Measurements from ENCODE around the gene SHISA6. TPM values are rescaled to one million over a fixed set of nuclear protein-coding genes. Genes with fewer than 3 reads are reported as not detected.

The SHISA6 gene
- total RNA-seq, 1 donor from 2014 or later = 3.3 TPM

DNA sequence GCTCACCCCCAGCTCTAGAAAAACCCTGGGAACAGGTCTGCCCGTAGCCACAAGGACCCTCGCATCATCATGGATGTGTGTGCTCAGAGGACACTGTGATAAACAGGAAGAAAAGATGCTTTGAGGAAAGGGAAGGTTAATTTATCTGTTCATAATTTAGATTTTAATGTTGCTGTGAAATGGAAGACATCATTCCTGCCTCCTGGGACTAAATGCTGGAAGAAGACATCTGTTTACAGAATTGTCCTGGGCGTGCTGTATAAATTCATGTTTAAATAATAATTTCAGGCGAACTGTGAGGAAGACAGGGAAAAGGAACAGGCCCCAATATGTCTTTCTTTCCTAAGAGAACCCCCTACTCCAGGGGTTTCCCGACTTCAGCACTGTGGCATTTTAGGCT is 112.6 kb downstream of the SHISA6 start:
- H3K4me1 Mint-ChIP-seq = no peaks in the 10 kb centered on the region
- H3K36me3 Mint-ChIP-seq = no peaks in the 10 kb centered on the region
- Histone ChIP-seq H3K79me2 (ENCODE audit: low read depth) (no peaks in the 10 kb centered on the region), H3K9ac (no peak overlapping the region), H3K4me1 (peaks cover 4% of the 10 kb centered on the region), H4K20me1 (ENCODE audit: low read depth) (no peaks in the 10 kb centered on the region), H3F3A (ENCODE audit: low read depth) (no peaks in the 10 kb centered on the region), H2AFZ (replicated peaks) (no peak overlapping the region), H3K4me3 (no peak overlapping the region), H3K4me2 (no peak overlapping the region), H3K27me3 (no peaks in the 10 kb centered on the region), H3K36me3 (no peaks in the 10 kb centered on the region), H3K27ac (no peak overlapping the region), H3K9me3 (ENCODE audit: low read depth) (no peaks in the 10 kb centered on the region)
- TF ChIP-seq, protein P1, sequence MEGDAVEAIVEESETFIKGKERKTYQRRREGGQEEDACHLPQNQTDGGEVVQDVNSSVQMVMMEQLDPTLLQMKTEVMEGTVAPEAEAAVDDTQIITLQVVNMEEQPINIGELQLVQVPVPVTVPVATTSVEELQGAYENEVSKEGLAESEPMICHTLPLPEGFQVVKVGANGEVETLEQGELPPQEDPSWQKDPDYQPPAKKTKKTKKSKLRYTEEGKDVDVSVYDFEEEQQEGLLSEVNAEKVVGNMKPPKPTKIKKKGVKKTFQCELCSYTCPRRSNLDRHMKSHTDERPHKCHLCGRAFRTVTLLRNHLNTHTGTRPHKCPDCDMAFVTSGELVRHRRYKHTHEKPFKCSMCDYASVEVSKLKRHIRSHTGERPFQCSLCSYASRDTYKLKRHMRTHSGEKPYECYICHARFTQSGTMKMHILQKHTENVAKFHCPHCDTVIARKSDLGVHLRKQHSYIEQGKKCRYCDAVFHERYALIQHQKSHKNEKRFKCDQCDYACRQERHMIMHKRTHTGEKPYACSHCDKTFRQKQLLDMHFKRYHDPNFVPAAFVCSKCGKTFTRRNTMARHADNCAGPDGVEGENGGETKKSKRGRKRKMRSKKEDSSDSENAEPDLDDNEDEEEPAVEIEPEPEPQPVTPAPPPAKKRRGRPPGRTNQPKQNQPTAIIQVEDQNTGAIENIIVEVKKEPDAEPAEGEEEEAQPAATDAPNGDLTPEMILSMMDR (IDR thresholded peaks at IDR 0.05) = no peak
- no peak for TF ChIP-seq EZH2 (IDR thresholded peaks at IDR 0.05)
- no peak for TF ChIP-seq EZH2phosphoT487 (IDR thresholded peaks at IDR 0.05)
- H3K4me3 Mint-ChIP-seq = no peak overlapping the region
- no peaks in the 10 kb centered on the region for H3K27me3 Mint-ChIP-seq (ENCODE audit: insufficient read depth, low read depth)
- DNase-seq (ENCODE audit: low spot score) = no peak
- H3K27ac Mint-ChIP-seq = no peak overlapping the region
- H3K9me3 Mint-ChIP-seq = no peaks in the 10 kb centered on the region

DNA sequence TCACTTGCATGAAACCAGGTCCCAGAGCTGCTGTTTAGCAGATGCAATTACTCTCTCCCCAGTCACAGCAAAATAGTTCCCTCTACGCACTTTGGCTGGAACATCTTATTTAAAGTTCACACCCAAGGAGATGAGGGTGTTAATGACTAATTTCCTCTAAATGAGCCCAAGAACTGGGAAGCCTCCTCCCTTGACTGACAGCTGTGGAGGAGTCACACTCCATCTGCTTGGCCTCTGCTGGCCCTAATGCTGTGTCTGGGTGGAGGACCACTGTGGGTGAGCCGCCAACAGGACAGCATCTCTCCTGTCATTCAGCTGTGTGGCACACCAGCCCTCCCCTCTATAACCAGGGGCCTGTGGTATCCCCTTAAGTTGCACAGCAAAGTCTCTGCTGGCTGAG is 115.4 kb downstream of the SHISA6 start:
- no peak overlapping the region for H3K27ac ChIP-seq

DNA sequence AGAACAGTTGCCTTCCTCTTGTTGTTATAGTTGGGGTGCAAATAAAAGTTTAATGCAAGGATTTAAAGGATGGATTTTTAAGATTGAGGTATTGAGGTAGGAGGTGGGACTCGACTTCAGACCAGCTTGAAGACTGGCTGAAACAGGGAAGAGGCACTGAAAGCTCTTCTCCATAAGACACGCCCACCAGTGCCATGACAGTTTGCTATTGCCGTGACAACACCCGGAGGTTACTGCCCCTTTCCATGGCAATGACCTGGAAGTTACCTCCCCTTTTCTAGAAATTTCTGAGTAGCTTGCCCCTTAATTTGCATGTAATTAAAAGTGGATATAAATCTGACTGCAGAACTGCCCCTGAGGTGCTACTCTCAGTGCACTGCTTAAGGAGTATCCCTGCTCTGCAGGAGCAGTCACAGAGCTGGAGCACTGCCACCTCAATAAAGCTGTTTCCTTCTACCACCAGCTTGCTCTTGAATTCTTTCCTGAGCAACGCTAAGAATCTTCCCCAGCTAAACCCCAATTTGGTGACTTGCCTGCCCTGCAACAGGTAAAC is 122.6 kb downstream of the SHISA6 start:
- no peaks in the 10 kb centered on the region for H3K9me3 Mint-ChIP-seq
- Histone ChIP-seq H3K36me3 (no peaks in the 10 kb centered on the region), H3K79me2 (ENCODE audit: low read depth) (no peaks in the 10 kb centered on the region), H3K4me3 (no peak overlapping the region), H3K4me2 (no peak overlapping the region), H3K9ac (no peak overlapping the region), H4K20me1 (ENCODE audit: low read depth) (no peaks in the 10 kb centered on the region), H3K9me3 (ENCODE audit: low read depth) (no peaks in the 10 kb centered on the region), H2AFZ (replicated peaks) (no peak overlapping the region), H3K4me1 (no peaks in the 10 kb centered on the region), H3K27me3 (no peaks in the 10 kb centered on the region), H3K27ac (no peak overlapping the region), H3F3A (ENCODE audit: low read depth) (no peaks in the 10 kb centered on the region)
- no peaks in the 10 kb centered on the region for H3K36me3 Mint-ChIP-seq
- no peak overlapping the region for H3K4me3 Mint-ChIP-seq
- peaks cover 2% of the 10 kb centered on the region for H3K4me1 Mint-ChIP-seq
- peaks cover 6% of the 10 kb centered on the region for H3K27me3 Mint-ChIP-seq (ENCODE audit: insufficient read depth, low read depth)
- no peak for TF ChIP-seq EZH2phosphoT487 (IDR thresholded peaks at IDR 0.05)
- TF ChIP-seq, protein P1 (IDR thresholded peaks at IDR 0.05) = no peak
- TF ChIP-seq EZH2 (IDR thresholded peaks at IDR 0.05) = no peak
- DNase-seq (ENCODE audit: low spot score) = no peak
- no peak overlapping the region for H3K27ac Mint-ChIP-seq

More for the DNA sequence above, 115.4 kb downstream of the SHISA6 start:
- Histone ChIP-seq H3K27me3 (no peaks in the 10 kb centered on the region), H3K36me3 (no peaks in the 10 kb centered on the region), H3K9ac (no peak overlapping the region), H3F3A (ENCODE audit: low read depth) (no peaks in the 10 kb centered on the region), H3K9me3 (ENCODE audit: low read depth) (no peaks in the 10 kb centered on the region), H3K79me2 (ENCODE audit: low read depth) (no peaks in the 10 kb centered on the region), H2AFZ (replicated peaks) (no peak overlapping the region), H4K20me1 (ENCODE audit: low read depth) (no peaks in the 10 kb centered on the region), H3K4me1 (no peaks in the 10 kb centered on the region), H3K4me2 (no peak overlapping the region), H3K4me3 (no peak overlapping the region)
- Mint-ChIP-seq H3K9me3 (no peaks in the 10 kb centered on the region), H3K36me3 (no peaks in the 10 kb centered on the region), H3K4me1 (no peaks in the 10 kb centered on the region), H3K27ac (no peak overlapping the region), H3K4me3 (no peak overlapping the region), H3K27me3 (ENCODE audit: insufficient read depth, low read depth) (no peaks in the 10 kb centered on the region)
- DNase-seq (ENCODE audit: low spot score) = no peak
- TF ChIP-seq EZH2phosphoT487 (IDR thresholded peaks at IDR 0.05) = no peak
- no peak for TF ChIP-seq EZH2 (IDR thresholded peaks at IDR 0.05)
- TF ChIP-seq, protein P1 (IDR thresholded peaks at IDR 0.05) = no peak
